ENCODE measurements around the gene MTTP.

DNA sequence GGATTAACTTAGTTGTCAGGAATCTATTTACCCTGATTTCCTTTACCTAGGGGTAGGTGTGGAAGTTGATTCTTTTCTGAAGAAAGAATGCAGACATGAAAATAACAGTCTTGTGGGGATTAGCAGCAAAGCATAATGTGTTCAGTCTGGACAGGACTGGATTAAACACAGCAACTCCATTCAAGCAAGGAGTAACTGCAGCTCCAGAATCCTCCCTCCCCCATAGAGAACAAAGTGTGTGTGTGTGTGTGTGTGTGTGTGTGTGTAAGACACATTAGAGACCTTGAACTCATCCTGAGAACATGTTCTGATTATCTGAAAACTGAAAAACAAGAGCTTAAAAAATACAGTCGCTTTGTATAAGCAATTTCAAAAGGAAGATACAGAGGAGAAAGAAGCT is 73.7 kb downstream of the MTTP start:
- TF ChIP-seq, protein P1, sequence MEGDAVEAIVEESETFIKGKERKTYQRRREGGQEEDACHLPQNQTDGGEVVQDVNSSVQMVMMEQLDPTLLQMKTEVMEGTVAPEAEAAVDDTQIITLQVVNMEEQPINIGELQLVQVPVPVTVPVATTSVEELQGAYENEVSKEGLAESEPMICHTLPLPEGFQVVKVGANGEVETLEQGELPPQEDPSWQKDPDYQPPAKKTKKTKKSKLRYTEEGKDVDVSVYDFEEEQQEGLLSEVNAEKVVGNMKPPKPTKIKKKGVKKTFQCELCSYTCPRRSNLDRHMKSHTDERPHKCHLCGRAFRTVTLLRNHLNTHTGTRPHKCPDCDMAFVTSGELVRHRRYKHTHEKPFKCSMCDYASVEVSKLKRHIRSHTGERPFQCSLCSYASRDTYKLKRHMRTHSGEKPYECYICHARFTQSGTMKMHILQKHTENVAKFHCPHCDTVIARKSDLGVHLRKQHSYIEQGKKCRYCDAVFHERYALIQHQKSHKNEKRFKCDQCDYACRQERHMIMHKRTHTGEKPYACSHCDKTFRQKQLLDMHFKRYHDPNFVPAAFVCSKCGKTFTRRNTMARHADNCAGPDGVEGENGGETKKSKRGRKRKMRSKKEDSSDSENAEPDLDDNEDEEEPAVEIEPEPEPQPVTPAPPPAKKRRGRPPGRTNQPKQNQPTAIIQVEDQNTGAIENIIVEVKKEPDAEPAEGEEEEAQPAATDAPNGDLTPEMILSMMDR (IDR thresholded peaks at IDR 0.05): no peak
- no peak for TF ChIP-seq POLR2AphosphoS5 (IDR thresholded peaks at IDR 0.05)

Measured in stomach (tissue), 4 donors.